Loucy (cell line): ENCODE data around the gene PAFAH1B2.

Experiments used
- H2AFZ ChIP-seq: fragments of 200-600 bp; sonication (generic); 2 replicates; pipeline ENCODE4 v1.6.0; 2016; ENCODE audit warnings: antibody characterized with exemption, mild to moderate bottlenecking, low read length, moderate library complexity
- H3F3A ChIP-seq: fragments of 200-600 bp; 2 replicates; pipeline ENCODE4 v1.6.0; 2016; ENCODE audit warnings: antibody characterized with exemption, low read depth, mild to moderate bottlenecking
- H3K27me3 ChIP-seq: fragments of 200-600 bp; sonication (generic); 2 replicates; pipeline ENCODE4 v1.6.1; 2014; ENCODE audit warnings: low read length, mild to moderate bottlenecking; ENCODE audit not compliant: insufficient read depth, poor library complexity, severe bottlenecking
- H3K36me3 ChIP-seq: fragments of 200-600 bp; sonication (generic); 2 replicates; pipeline ENCODE4 v1.6.1; 2016; ENCODE audit warnings: low read length; ENCODE audit not compliant: insufficient read depth
- H3K4me1 ChIP-seq: fragments of 200-600 bp; sonication (generic); 2 replicates; pipeline ENCODE4 v1.5.1; 2014; ENCODE audit warnings: low read length, mild to moderate bottlenecking; ENCODE audit not compliant: insufficient read depth, poor library complexity, severe bottlenecking
- H3K4me2 ChIP-seq: fragments of 200-600 bp; sonication (generic); 2 replicates; pipeline ENCODE4 v1.6.0; 2014; ENCODE audit warnings: antibody characterized with exemption, low read length, low read depth, mild to moderate bottlenecking; ENCODE audit not compliant: poor library complexity, severe bottlenecking
- H3K4me3 ChIP-seq: fragments of 200-600 bp; sonication (generic); 2 replicates; pipeline ENCODE4 v1.5.1; 2014; ENCODE audit warnings: low read length, mild to moderate bottlenecking, mixed read lengths; ENCODE audit not compliant: poor library complexity, severe bottlenecking
- H3K79me2 ChIP-seq: fragments of 200-600 bp; sonication (generic); 2 replicates; pipeline ENCODE4 v1.6.1; 2014; ENCODE audit warnings: low read length; ENCODE audit not compliant: insufficient read depth
- H3K9ac ChIP-seq: fragments of 200-600 bp; sonication (generic); 2 replicates; pipeline ENCODE4 v1.6.0; 2014; ENCODE audit warnings: mild to moderate bottlenecking, low read depth, low read length, moderate library complexity; ENCODE audit not compliant: poor library complexity, severe bottlenecking
- H3K9me2 ChIP-seq: fragments of 200-600 bp; sonication (generic); replicated peaks from 2 replicates; pipeline ENCODE4 v1.6.1; 2016; ENCODE audit warnings: low read depth, low read length, mixed read lengths
- H3K9me3 ChIP-seq: fragments of 200-600 bp; sonication (generic); 2 replicates; pipeline ENCODE4 v1.6.1; 2014; ENCODE audit warnings: mild to moderate bottlenecking, antibody characterized with exemption, low read length, low read depth; ENCODE audit not compliant: insufficient read depth
- H4K20me1 ChIP-seq: fragments of 200-600 bp; sonication (generic); 2 replicates; pipeline ENCODE4 v1.6.0; 2014; ENCODE audit warnings: antibody characterized with exemption, low read length, mild to moderate bottlenecking; ENCODE audit not compliant: insufficient read depth, poor library complexity, severe bottlenecking
- CTCF ChIP-seq: fragments of 200-600 bp; sonication (generic); conservative IDR thresholded peaks from 2 replicates; pipeline ENCODE4 v1.5.1; 2014; ENCODE audit warnings: mild to moderate bottlenecking, antibody characterized with exemption, low read length
- EZH2phosphoT487 ChIP-seq: fragments of 200-600 bp; IDR thresholded peaks from 2 replicates; pipeline ENCODE4 v1.6.1; 2018; ENCODE audit warnings: antibody characterized with exemption, mild to moderate bottlenecking, moderate library complexity, borderline replicate concordance

PAFAH1B2 gene

GRCh38 chr11:117166491-117166890 is 22.4 kb downstream of the PAFAH1B2 start:
- no peak overlapping the region for H2AFZ ChIP-seq
- H3K9ac ChIP-seq = no peak overlapping the region
- H3K4me3 ChIP-seq = no peak overlapping the region
- no peaks in the 10 kb centered on the region for H3K4me1 ChIP-seq
- no peaks in the 10 kb centered on the region for H3K27me3 ChIP-seq
- H3K79me2 ChIP-seq = peaks cover 18% of the 10 kb centered on the region; the same call in 1 of the 2 replicates
- H3K36me3 ChIP-seq = peaks cover 95% of the 10 kb centered on the region
- no peaks in the 10 kb centered on the region for H3K9me3 ChIP-seq
- H3K9me2 ChIP-seq = no peaks in the 10 kb centered on the region
- H4K20me1 ChIP-seq = peaks cover 25% of the 10 kb centered on the region
- TF ChIP-seq EZH2phosphoT487 = no peak
- no peak for TF ChIP-seq CTCF
- H3F3A ChIP-seq = no peaks in the 10 kb centered on the region
- no peak overlapping the region for H3K4me2 ChIP-seq

GRCh38 chr11:117169736-117170135 is 25.6 kb downstream of the PAFAH1B2 start:
- no peak overlapping the region for H2AFZ ChIP-seq
- H3F3A ChIP-seq = peaks cover 3% of the 10 kb centered on the region; the same call in 1 of the 2 replicates
- no peak overlapping the region for H3K4me3 ChIP-seq
- H3K27me3 ChIP-seq = no peaks in the 10 kb centered on the region
- peaks cover 13% of the 10 kb centered on the region for H4K20me1 ChIP-seq
- no peaks in the 10 kb centered on the region for H3K4me1 ChIP-seq
- TF ChIP-seq CTCF (no peak), EZH2phosphoT487 (no peak)
- no peaks in the 10 kb centered on the region for H3K9me3 ChIP-seq
- no peak overlapping the region for H3K4me2 ChIP-seq
- peaks cover 10% of the 10 kb centered on the region; the same call in 1 of the 2 replicates for H3K79me2 ChIP-seq
- no peak overlapping the region for H3K9ac ChIP-seq
- H3K36me3 ChIP-seq = peaks cover 70% of the 10 kb centered on the region
- H3K9me2 ChIP-seq = no peaks in the 10 kb centered on the region

- Histone ChIP-seq H3K36me3 (peaks cover 68% of the 10 kb centered on the region), H3K79me2 (peaks cover 10% of the 10 kb centered on the region; the same call in 1 of the 2 replicates), H4K20me1 (peaks cover 13% of the 10 kb centered on the region), H3K27me3 (no peaks in the 10 kb centered on the region), H3K4me2 (no peak overlapping the region), H3K9ac (no peak overlapping the region), H3F3A (peaks cover 3% of the 10 kb centered on the region; the same call in 1 of the 2 replicates), H3K9me3 (no peaks in the 10 kb centered on the region), H3K9me2 (no peaks in the 10 kb centered on the region), H3K4me3 (no peak overlapping the region), H2AFZ (no peak overlapping the region), H3K4me1 (no peaks in the 10 kb centered on the region)
- TF ChIP-seq CTCF (no peak), EZH2phosphoT487 (no peak)
These were observed 26.1 kb downstream of the PAFAH1B2 start for GRCh38 chr11:117170210-117170609.
